Measurements from ENCODE around the gene DCD. TPM values are rescaled to one million over a fixed set of nuclear protein-coding genes. Genes with fewer than 3 reads are reported as not detected.
"Not testable (repeated sequence)": the region's sequence is repeated elsewhere in the genome, so short reads cannot be mapped to it uniquely, and the experiment has no call there.

DCD gene
- total RNA-seq, 4 donors from 2014 or later = not detected

DNA sequence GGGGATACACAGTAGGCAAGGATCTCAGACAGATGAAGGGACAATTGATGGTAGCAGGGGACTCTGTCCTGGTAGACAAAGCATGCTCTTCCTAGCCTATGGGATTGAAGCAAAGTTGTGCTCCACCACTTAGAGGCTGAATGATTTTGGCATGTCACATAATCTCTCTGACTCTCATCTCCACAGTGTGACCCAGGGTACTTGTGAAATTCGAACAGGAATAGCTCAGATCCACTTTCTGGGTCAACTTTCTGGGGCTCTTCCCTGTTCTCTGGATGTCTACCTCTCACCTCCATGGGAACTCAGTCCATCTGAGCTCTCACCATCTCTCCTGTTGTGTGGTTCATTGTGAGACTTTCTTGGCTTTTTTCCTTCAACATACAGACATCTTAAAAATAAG is 1.7 kb upstream of the DCD start:
- H3K36me3 ChIP-seq = no peaks in the 10 kb centered on the region
- no peak overlapping the region for H3K4me3 ChIP-seq
- H3K27ac ChIP-seq = no peak overlapping the region
- TF ChIP-seq, protein P1, sequence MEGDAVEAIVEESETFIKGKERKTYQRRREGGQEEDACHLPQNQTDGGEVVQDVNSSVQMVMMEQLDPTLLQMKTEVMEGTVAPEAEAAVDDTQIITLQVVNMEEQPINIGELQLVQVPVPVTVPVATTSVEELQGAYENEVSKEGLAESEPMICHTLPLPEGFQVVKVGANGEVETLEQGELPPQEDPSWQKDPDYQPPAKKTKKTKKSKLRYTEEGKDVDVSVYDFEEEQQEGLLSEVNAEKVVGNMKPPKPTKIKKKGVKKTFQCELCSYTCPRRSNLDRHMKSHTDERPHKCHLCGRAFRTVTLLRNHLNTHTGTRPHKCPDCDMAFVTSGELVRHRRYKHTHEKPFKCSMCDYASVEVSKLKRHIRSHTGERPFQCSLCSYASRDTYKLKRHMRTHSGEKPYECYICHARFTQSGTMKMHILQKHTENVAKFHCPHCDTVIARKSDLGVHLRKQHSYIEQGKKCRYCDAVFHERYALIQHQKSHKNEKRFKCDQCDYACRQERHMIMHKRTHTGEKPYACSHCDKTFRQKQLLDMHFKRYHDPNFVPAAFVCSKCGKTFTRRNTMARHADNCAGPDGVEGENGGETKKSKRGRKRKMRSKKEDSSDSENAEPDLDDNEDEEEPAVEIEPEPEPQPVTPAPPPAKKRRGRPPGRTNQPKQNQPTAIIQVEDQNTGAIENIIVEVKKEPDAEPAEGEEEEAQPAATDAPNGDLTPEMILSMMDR (IDR thresholded peaks at IDR 0.05) = no peak
- TF ChIP-seq POLR2AphosphoS5 (IDR thresholded peaks at IDR 0.05) (no peak), POLR2A (IDR thresholded peaks at IDR 0.05) (no peak), EP300 (IDR thresholded peaks at IDR 0.05) (no peak)
- no peak for ATAC-seq
- 43 to 80% methylated on average over 1 of the region's 1 CpG for WGBS, 2 donors (ENCODE audit: low coverage in 1 of 2)
- no peaks in the 10 kb centered on the region for H3K4me1 ChIP-seq
- H3K9me3 ChIP-seq = no peaks in the 10 kb centered on the region
- H3K27me3 ChIP-seq = peaks cover 12% of the 10 kb centered on the region

DNA sequence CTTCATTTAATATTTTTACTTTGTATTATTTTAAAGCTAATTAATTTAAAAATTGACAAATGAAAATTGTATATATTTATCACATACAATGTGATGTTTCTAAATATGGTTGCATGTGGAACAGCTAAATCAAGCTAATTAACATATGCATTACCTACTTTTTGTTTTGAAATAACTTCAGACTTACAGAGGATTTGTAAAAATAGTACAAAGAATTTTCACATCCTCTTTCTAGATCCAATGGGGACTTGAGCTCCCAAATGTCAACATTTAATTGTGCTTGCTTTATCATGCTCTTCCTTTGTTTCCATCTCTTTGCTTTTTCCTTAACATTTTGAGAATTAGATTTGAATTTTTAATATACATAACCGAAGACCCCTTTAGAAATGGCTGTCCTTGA is 6.6 kb downstream of the DCD start:
- Histone ChIP-seq H3K4me3 (no peak overlapping the region), H3K27me3 (peaks cover 13% of the 10 kb centered on the region), H3K27ac (no peak overlapping the region), H3K9me3 (no peaks in the 10 kb centered on the region), H3K36me3 (no peaks in the 10 kb centered on the region), H3K4me1 (no peaks in the 10 kb centered on the region)
- TF ChIP-seq EP300 (IDR thresholded peaks at IDR 0.05) (no peak), POLR2AphosphoS5 (IDR thresholded peaks at IDR 0.05) (no peak), POLR2A (IDR thresholded peaks at IDR 0.05) (no peak)
- TF ChIP-seq, protein P1 (IDR thresholded peaks at IDR 0.05) = no peak
- no peak for ATAC-seq
- 56 to 100% methylated on average over 1 of the region's 1 CpG for WGBS, 2 donors (ENCODE audit: low coverage in 1 of 2)

DNA sequence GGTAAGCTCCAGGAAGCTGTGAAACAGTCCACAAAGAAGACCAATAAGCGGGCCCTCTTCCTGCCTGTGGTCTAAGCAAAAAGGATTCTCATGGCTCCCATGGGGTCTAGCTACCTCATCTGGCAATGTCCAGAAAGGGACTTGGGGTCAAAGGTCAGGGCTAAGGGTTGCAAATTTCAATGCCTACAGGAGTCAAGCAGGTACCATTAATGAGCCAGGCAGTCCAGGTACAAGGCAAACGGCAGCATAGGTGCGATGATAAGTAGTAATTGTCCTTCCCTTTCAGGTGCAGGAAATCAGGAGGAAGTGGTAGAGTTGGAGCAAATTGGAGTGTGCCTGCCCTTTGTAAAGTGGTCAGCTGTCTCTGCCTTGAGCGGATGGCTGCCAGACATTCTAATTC is 7.1 kb downstream of the DCD start:
- ATAC-seq = no peak
- no peaks in the 10 kb centered on the region for H3K36me3 ChIP-seq
- TF ChIP-seq POLR2A (IDR thresholded peaks at IDR 0.05) = no peak
- no peak for TF ChIP-seq EP300 (IDR thresholded peaks at IDR 0.05)
- TF ChIP-seq, protein P1 (IDR thresholded peaks at IDR 0.05) = no peak
- no peak for TF ChIP-seq POLR2AphosphoS5 (IDR thresholded peaks at IDR 0.05)
- H3K27ac ChIP-seq = no peak overlapping the region
- no peaks in the 10 kb centered on the region for H3K4me1 ChIP-seq
- no peaks in the 10 kb centered on the region for H3K9me3 ChIP-seq
- 80 to 100% methylated on average over 1 to 4 of the region's 4 CpGs for WGBS, 2 donors (ENCODE audit: low coverage in 1 of 2)
- peaks cover 12% of the 10 kb centered on the region for H3K27me3 ChIP-seq
- H3K4me3 ChIP-seq = no peak overlapping the region

DNA sequence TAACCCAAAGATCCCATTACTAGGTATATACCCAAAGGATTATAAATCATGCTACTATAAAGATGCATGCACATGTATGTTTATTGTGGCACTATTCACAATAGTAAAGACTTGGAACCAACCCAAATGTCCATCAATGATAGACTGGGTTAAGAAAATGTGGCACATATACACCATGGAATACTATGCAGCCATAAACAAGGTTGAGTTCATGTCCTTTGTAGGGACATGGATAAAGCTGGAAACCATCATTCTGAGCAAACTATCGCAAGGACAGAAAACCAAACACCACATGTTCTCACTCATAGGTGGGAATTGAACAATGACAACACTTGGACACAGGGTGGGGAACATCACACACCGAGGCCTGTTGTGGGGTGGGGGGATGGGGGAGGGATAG is 9.1 kb downstream of the DCD start:
- H3K27ac ChIP-seq, ATAC-seq, H3K4me3 ChIP-seq, H3K36me3 ChIP-seq, H3K4me1 ChIP-seq, H3K9me3 ChIP-seq, H3K27me3 ChIP-seq: not testable (repeated sequence)
- 83 to 100% methylated on average over 1 to 2 of the region's 2 CpGs for WGBS, 2 donors (ENCODE audit: low coverage in 1 of 2)

DNA sequence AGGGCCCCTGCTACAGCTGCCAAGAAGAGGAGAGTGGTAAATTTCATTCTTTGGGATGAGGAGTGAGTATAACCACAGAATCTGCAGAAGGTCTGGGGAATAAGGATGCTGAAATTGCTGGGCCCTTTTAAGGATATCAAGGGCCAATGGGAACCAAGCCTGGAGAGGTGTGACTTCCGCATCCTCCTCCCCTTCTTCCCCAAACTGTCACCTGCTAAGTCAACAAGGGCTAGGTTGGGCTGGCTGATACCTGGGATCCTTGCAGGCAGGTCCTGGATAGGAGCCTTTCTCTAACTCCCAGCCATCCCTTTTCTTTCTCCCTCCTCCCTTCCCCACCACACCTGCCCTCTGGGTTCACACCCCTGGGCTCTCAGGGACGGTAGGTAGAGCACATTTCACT is 13.4 kb downstream of the DCD start, which contains the start of gene LACRT:
TSS of gene LACRT (minus strand) at position 101 of the 400 bp plus-strand sequence. CDS start at position 47, 54 bp downstream.
- TF ChIP-seq, protein P1 (IDR thresholded peaks at IDR 0.05) = no peak
- no peak for TF ChIP-seq POLR2AphosphoS5 (IDR thresholded peaks at IDR 0.05)
- TF ChIP-seq EP300 (IDR thresholded peaks at IDR 0.05) = no peak
- TF ChIP-seq POLR2A (IDR thresholded peaks at IDR 0.05) = no peak
- Histone ChIP-seq H3K9me3 (no peaks in the 10 kb centered on the region), H3K27me3 (peaks cover 11% of the 10 kb centered on the region), H3K27ac (no peak within 1 kb of the TSS), H3K4me3 (no peak within 1 kb of the TSS), H3K36me3 (no peaks in the 10 kb centered on the region), H3K4me1 (no peaks in the 10 kb centered on the region)
- 67% methylated on average over 2 of the region's 2 CpGs; no CpG with 5 or more reads in 1 of the 2 donors for WGBS, 2 donors (ENCODE audit: low coverage in 1 of 2)
- no peak for ATAC-seq

All from gastroesophageal sphincter (tissue), 4 donors.